Stimulated activated CD4-positive, alpha-beta T cell treated with anti-CD3 and anti-CD28 coated beads, Interleukin-4, amount 100 ng/mL, for 24 hours (primary cell): Measurements from ENCODE around the gene GAL.

Experiments used
- DNase-seq: peaks from one replicate; pipeline ENCODE4 v3.0.0-alpha.2; 2020

Gene GAL

GRCh38 chr11:68714060-68714856 lies 29.9 kb downstream of the GAL start:
- DNase-seq = no peak

- DNase-seq = no peak
Observed at GRCh38 chr11:68715456-68716122, 31.2 kb downstream of the GAL start.

GRCh38 chr11:68721075-68721474 lies 36.7 kb downstream of the GAL start:
- no peak for DNase-seq

GRCh38 chr11:68722143-68722542 lies 37.8 kb downstream of the GAL start:
- DNase-seq = no peak

GRCh38 chr11:68724293-68724692 lies 39.9 kb downstream of the GAL start:
- no peak for DNase-seq

- no peak for DNase-seq
Observed at GRCh38 chr11:68727783-68728182, 43.4 kb downstream of the GAL start.

GRCh38 chr11:68734111-68734510 lies 49.8 kb downstream of the GAL start:
- DNase-seq = no peak

GRCh38 chr11:68735125-68735524 lies 50.8 kb downstream of the GAL start:
- no peak for DNase-seq

GRCh38 chr11:68735646-68736045 lies 51.3 kb downstream of the GAL start:
- DNase-seq = no peak
